Keratinocyte (primary cell): ENCODE data around the gene SP140. TPM values are rescaled to one million over a fixed set of nuclear protein-coding genes. Genes with fewer than 3 reads are reported as not detected.

Experiments
- DNase-seq: peaks from one replicate; pipeline ENCODE4 v3.0.0-alpha.2; 2011; ENCODE audit warnings: low read depth, missing footprints, low spot score
- FAIRE-seq: peaks from 2 replicates; lab custom pipeline; 2011; peaks lifted over from hg19 to GRCh38; lab: Jason Lieb, UNC
- H2AFZ ChIP-seq: 2 replicates; pipeline ENCODE4 v1.6.0; 2012; ENCODE audit warnings: low read length, control low read depth, inconsistent platforms; ENCODE audit not compliant: control insufficient read depth
- H3K27ac ChIP-seq: 2 replicates; pipeline ENCODE4 v1.5.1; 2011; ENCODE audit warnings: low read length; ENCODE audit not compliant: control insufficient read depth, insufficient read depth
- H3K27me3 ChIP-seq: 3 replicates; pipeline ENCODE4 v1.6.0; 2011; ENCODE audit warnings: low read length; ENCODE audit not compliant: control insufficient read depth, insufficient read depth; ENCODE audit errors: extremely low read depth
- H3K36me3 ChIP-seq, 2 experiments: 2 replicates in 1 of 2; 3 replicates in 1 of 2; pipeline ENCODE4 v1.5.1; 2011; ENCODE audit warnings: low read length in 2 of 2, mild to moderate bottlenecking in 1 of 2; ENCODE audit not compliant: control insufficient read depth in 2 of 2, insufficient read depth in 2 of 2; ENCODE audit errors: extremely low read depth in 1 of 2
- H3K4me1 ChIP-seq: 3 replicates; pipeline ENCODE4 v1.5.1; 2011; ENCODE audit warnings: low read length; ENCODE audit not compliant: control insufficient read depth, insufficient read depth; ENCODE audit errors: extremely low read depth
- H3K4me2 ChIP-seq: 3 replicates; pipeline ENCODE4 v1.6.0; 2011; ENCODE audit warnings: low read depth, low read length; ENCODE audit not compliant: control insufficient read depth, insufficient read depth; ENCODE audit errors: extremely low read depth
- H3K4me3 ChIP-seq, 3 experiments: fragments of 200-600 bp in 1 of 3; sonication (generic) in 1 of 3; 2 replicates in 2 of 3; 3 replicates in 1 of 3; pipeline ENCODE4 v1.5.1; 2011 to 2016; ENCODE audit warnings: low read length in 3 of 3, mild to moderate bottlenecking in 3 of 3, control low read depth in 2 of 3, inconsistent platforms in 1 of 3, low read depth in 1 of 3, mixed read lengths in 1 of 3, mixed run types in 1 of 3, moderate library complexity in 1 of 3; ENCODE audit not compliant: control insufficient read depth in 2 of 3, insufficient read depth in 2 of 3; ENCODE audit errors: extremely low read depth in 1 of 3
- H3K79me2 ChIP-seq: 2 replicates; pipeline ENCODE4 v1.6.0; 2012; ENCODE audit warnings: low read length; ENCODE audit not compliant: control insufficient read depth, insufficient read depth
- H3K9ac ChIP-seq: 3 replicates; pipeline ENCODE4 v1.6.0; 2011; ENCODE audit warnings: low read length; ENCODE audit not compliant: control insufficient read depth, insufficient read depth; ENCODE audit errors: extremely low read depth
- H3K9me1 ChIP-seq: 3 replicates; pipeline ENCODE4 v1.6.0; 2011; ENCODE audit warnings: low read length; ENCODE audit not compliant: control insufficient read depth, insufficient read depth; ENCODE audit errors: extremely low read depth
- H3K9me3 ChIP-seq: 2 replicates; pipeline ENCODE4 v1.5.1; 2012; ENCODE audit warnings: low read depth, low read length; ENCODE audit not compliant: control insufficient read depth
- H4K20me1 ChIP-seq: 3 replicates; pipeline ENCODE4 v1.6.0; 2011; ENCODE audit warnings: low read length; ENCODE audit not compliant: control insufficient read depth, insufficient read depth; ENCODE audit errors: extremely low read depth
- CTCF ChIP-seq, 3 experiments: IDR thresholded peaks in 1 of 3; conservative IDR thresholded peaks in 1 of 3; optimal IDR thresholded peaks in 1 of 3; 2 replicates in 2 of 3; 3 replicates in 1 of 3; pipeline versions ENCODE3 to v1.5.1; 2011; ENCODE audit warnings: low read length in 3 of 3, mild to moderate bottlenecking in 3 of 3, moderate library complexity in 2 of 3, control low read depth in 1 of 3, inconsistent platforms in 1 of 3; ENCODE audit not compliant: insufficient read depth in 2 of 3; ENCODE audit errors: extremely low read depth in 1 of 3
- EZH2 ChIP-seq: IDR thresholded peaks from one replicate; pipeline ENCODE4 v1.6.1; 2012; ENCODE audit warnings: inconsistent platforms, mild to moderate bottlenecking, low read length, moderate library complexity
- dilution Hi-C: fragments of 300-500 bp; cut with MboI; formaldehyde crosslinking; loops from one replicate; pipeline ENCODE4 v1.7.0; 2020; ENCODE audit warnings: low sequenced_read_pairs; ENCODE audit not compliant: extremely low pct_ligation_motif_present
- polyA plus RNA-seq, 5 experiments: library from polyadenylated mRNA; depleted of rRNA in 3 of 5; stranded (reverse) in 3 of 5; stranded (forward) in 1 of 5; unstranded in 1 of 5; fragments of >200 nt; gene quantifications; 1 replicate in 1 of 5; 2 replicates in 3 of 5; 3 replicates in 1 of 5; pipeline versions ENCODE4 v1.2.1 to v1.2.3, GENCODE V29; 2011 to 2012; ENCODE audit warnings: missing spikeins in 2 of 5, low read depth in 1 of 5, low replicate concordance in 1 of 5

SP140 gene
- polyA plus RNA-seq, 1 donor (not counting 4 experiments of a cell fraction or from before 2014, with no cell fraction given): 1.2 TPM

- FAIRE-seq (no peak), DNase-seq (no peak)
- dilution Hi-C loops: no loop called here
- no peaks in the 10 kb centered on the region for H3K9me1 ChIP-seq
- H3K79me2 ChIP-seq: no peaks in the 10 kb centered on the region
- no peak overlapping the region for H3K4me3 ChIP-seq
- H4K20me1 ChIP-seq: no peaks in the 10 kb centered on the region
- H2AFZ ChIP-seq: no peak overlapping the region
- TF ChIP-seq EZH2 (no peak), CTCF (optimal IDR thresholded peaks at IDR 0.05 in 1 of 3, IDR thresholded peaks at IDR 0.05 in 1 of 3, conservative IDR thresholded peaks at IDR 0.05 in 1 of 3; ENCODE audit: extremely low read depth in 1 of 3, insufficient read depth in 2 of 3, low read length in 3 of 3) (no peak)
- no peaks in the 10 kb centered on the region for H3K36me3 ChIP-seq
- H3K4me1 ChIP-seq: no peaks in the 10 kb centered on the region
- no peaks in the 10 kb centered on the region for H3K9me3 ChIP-seq
- peaks cover 17% of the 10 kb centered on the region for H3K27me3 ChIP-seq
- H3K9ac ChIP-seq: no peak overlapping the region
- H3K4me2 ChIP-seq: no peak overlapping the region
- H3K27ac ChIP-seq: no peak overlapping the region
These were observed 18.7 kb downstream of the SP140 start for GRCh38 chr2:230244211-230244610.

DNA sequence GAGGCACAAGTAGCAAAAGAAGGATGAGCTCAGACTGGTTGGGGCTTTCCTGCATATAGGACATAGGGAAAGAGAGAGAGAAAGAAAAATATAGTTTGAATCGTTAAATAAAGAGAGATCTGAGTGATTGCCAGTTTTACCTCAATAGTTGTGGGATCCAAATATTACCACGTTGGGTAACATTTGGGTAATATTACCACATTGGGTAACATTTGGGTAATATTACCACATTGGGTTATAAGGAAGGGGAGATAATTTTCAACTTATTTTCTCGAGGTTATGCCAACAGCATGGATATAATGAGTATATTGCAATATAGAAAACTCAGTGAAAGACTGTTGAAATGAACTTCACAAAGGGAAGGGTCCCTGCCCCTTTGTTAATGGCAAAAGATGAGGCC is 20.7 kb downstream of the SP140 start:
- no peak overlapping the region for H3K4me2 ChIP-seq
- H3K27me3 ChIP-seq: peaks cover 16% of the 10 kb centered on the region
- H3K4me1 ChIP-seq: no peaks in the 10 kb centered on the region
- H2AFZ ChIP-seq: no peak overlapping the region
- H3K9ac ChIP-seq: no peak overlapping the region
- dilution Hi-C loops: no loop called here
- no peaks in the 10 kb centered on the region for H3K9me1 ChIP-seq
- no peaks in the 10 kb centered on the region for H3K9me3 ChIP-seq
- no peak for TF ChIP-seq EZH2
- H4K20me1 ChIP-seq: no peaks in the 10 kb centered on the region
- no peak for FAIRE-seq
- H3K27ac ChIP-seq: no peak overlapping the region
- no peak for DNase-seq
- H3K4me3 ChIP-seq: no peak overlapping the region
- no peaks in the 10 kb centered on the region for H3K79me2 ChIP-seq
- no peaks in the 10 kb centered on the region for H3K36me3 ChIP-seq

DNA sequence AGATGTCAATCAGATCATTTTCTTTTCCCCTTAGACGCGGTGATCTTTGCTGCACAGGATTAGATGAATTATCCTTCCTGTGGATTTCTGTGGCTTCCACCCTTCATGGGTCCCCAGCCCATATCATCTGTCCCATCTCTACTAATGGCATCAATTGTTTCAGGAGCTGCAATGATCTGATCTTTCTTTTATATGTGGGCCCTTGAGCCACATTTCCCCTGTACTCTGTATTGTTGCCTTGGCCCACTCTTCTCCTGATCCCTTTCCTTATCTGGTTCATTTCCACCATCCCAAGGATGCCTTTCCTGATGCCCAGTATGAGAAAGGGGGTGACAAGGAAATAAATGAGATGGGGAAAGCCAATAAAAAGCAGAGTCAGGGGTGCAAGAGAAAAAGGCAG is 24.7 kb downstream of the SP140 start:
- Histone ChIP-seq H3K27ac (no peak overlapping the region), H3K4me3 (no peak overlapping the region), H2AFZ (no peak overlapping the region), H3K36me3 (no peaks in the 10 kb centered on the region), H3K9me3 (no peaks in the 10 kb centered on the region), H3K9ac (no peak overlapping the region), H4K20me1 (no peaks in the 10 kb centered on the region), H3K79me2 (no peaks in the 10 kb centered on the region), H3K4me1 (no peaks in the 10 kb centered on the region), H3K4me2 (no peak overlapping the region), H3K27me3 (peaks cover 17% of the 10 kb centered on the region), H3K9me1 (no peaks in the 10 kb centered on the region)
- FAIRE-seq: no peak
- dilution Hi-C loops: no loop called here
- DNase-seq: no peak
- TF ChIP-seq CTCF (optimal IDR thresholded peaks at IDR 0.05 in 1 of 3, IDR thresholded peaks at IDR 0.05 in 1 of 3, conservative IDR thresholded peaks at IDR 0.05 in 1 of 3; ENCODE audit: extremely low read depth in 1 of 3, insufficient read depth in 2 of 3, low read length in 3 of 3) (no peak), EZH2 (no peak)
